Measurements from ENCODE around the gene RASGEF1C. TPM values are rescaled to one million over a fixed set of nuclear protein-coding genes. Genes with fewer than 3 reads are reported as not detected.

The RASGEF1C gene
- total RNA-seq, 5 donors from 2014 or later (not counting 1 experiment from before 2014, with no cell fraction given) = not detected

GRCh38 chr5:180155365-180155926 lies 53.6 kb downstream of the RASGEF1C start:
- 81% methylated on average over 13 of the region's 17 CpGs for WGBS (ENCODE audit: insufficient coverage)
- ATAC-seq (replicated peaks in 1 of 4) = no peak
- no peaks in the 10 kb centered on the region for H3K36me3 ChIP-seq (ENCODE audit: control insufficient read depth in 2 of 2, extremely low read depth in 1 of 2, insufficient read depth in 1 of 2, low read length in 1 of 2)
- H3K36me3 Mint-ChIP-seq = no peaks in the 10 kb centered on the region
- POLR2A ChIA-PET = no interaction called here
- no peaks in the 10 kb centered on the region for H3K4me1 ChIP-seq (ENCODE audit: control insufficient read depth in 1 of 2, extremely low read depth in 1 of 2, insufficient read depth in 2 of 2, low read length in 2 of 2)
- DNase-seq = peak in 1 of 35 experiments; percentile 3
- no peak overlapping the region for H3K4me3 Mint-ChIP-seq
- no peaks in the 10 kb centered on the region for H3K9me3 ChIP-seq
- CTCF ChIA-PET = no interaction called here
- peaks cover 0 to 4% (median 4%) of the 10 kb centered on the region in 3 donors for H3K9me3 Mint-ChIP-seq
- H3K27me3 ChIP-seq (replicated peaks in 1 of 2; ENCODE audit: control insufficient read depth in 2 of 2, extremely low read depth in 1 of 2, insufficient read depth in 2 of 2, low read length in 1 of 2) = peaks cover 0 to 14% of the 10 kb centered on the region in 2 experiments
- no peak overlapping the region for H3K4me3 ChIP-seq (ENCODE audit: control insufficient read depth in 1 of 2, extremely low read depth in 1 of 2, low read length in 1 of 2)
- H3K27ac ChIP-seq (ENCODE audit: low read length) = no peak overlapping the region
- no peak overlapping the region for H3K27ac Mint-ChIP-seq
- H3K4me1 Mint-ChIP-seq = peaks cover 0 to under 1% (median 0%) of the 10 kb centered on the region in 3 donors
- peaks cover 10 to 32% of the 10 kb centered on the region in 2 donors for H3K27me3 Mint-ChIP-seq

- no peaks in the 10 kb centered on the region for H3K36me3 Mint-ChIP-seq
- WGBS (ENCODE audit: insufficient coverage) = 95% methylated on average over 5 of the region's 5 CpGs
- H3K27me3 Mint-ChIP-seq = peaks cover 12 to 32% of the 10 kb centered on the region in 2 donors
- H3K27ac ChIP-seq (ENCODE audit: low read length) = no peak overlapping the region
- H3K4me3 ChIP-seq (ENCODE audit: control insufficient read depth in 1 of 2, extremely low read depth in 1 of 2, low read length in 1 of 2) = no peak overlapping the region
- DNase-seq (peak in 1 of 35 experiments; percentile 6), ATAC-seq (replicated peaks in 1 of 4) (no peak)
- CTCF ChIA-PET = no interaction called here
- H3K9me3 ChIP-seq = no peaks in the 10 kb centered on the region
- H3K4me1 ChIP-seq (ENCODE audit: control insufficient read depth in 1 of 2, extremely low read depth in 1 of 2, insufficient read depth in 2 of 2, low read length in 2 of 2) = no peaks in the 10 kb centered on the region
- H3K4me3 Mint-ChIP-seq = no peak overlapping the region
- no peak overlapping the region for H3K27ac Mint-ChIP-seq
- no peaks in the 10 kb centered on the region for H3K36me3 ChIP-seq (ENCODE audit: control insufficient read depth in 2 of 2, extremely low read depth in 1 of 2, insufficient read depth in 1 of 2, low read length in 1 of 2)
- H3K4me1 Mint-ChIP-seq = no peaks in the 10 kb centered on the region
- H3K27me3 ChIP-seq (replicated peaks in 1 of 2; ENCODE audit: control insufficient read depth in 2 of 2, extremely low read depth in 1 of 2, insufficient read depth in 2 of 2, low read length in 1 of 2) = peaks cover 0 to 9% of the 10 kb centered on the region in 2 experiments
- POLR2A ChIA-PET = no interaction called here
- H3K9me3 Mint-ChIP-seq = peaks cover 4 to 8% (median 4%) of the 10 kb centered on the region in 3 donors
Measured at GRCh38 chr5:180154821-180155364, 54.1 kb downstream of the RASGEF1C start.

- ChIA-PET POLR2A (no interaction called here), CTCF (no interaction called here)
- H3K27me3 Mint-ChIP-seq = peaks cover 15 to 31% of the 10 kb centered on the region in 2 donors
- no peak overlapping the region for H3K4me3 Mint-ChIP-seq
- DNase-seq = peak in 1 of 35 experiments; percentile 8
- H3K36me3 ChIP-seq (ENCODE audit: control insufficient read depth in 2 of 2, extremely low read depth in 1 of 2, insufficient read depth in 1 of 2, low read length in 1 of 2) = no peaks in the 10 kb centered on the region
- H3K4me1 ChIP-seq (ENCODE audit: control insufficient read depth in 1 of 2, extremely low read depth in 1 of 2, insufficient read depth in 2 of 2, low read length in 2 of 2) = no peaks in the 10 kb centered on the region
- ATAC-seq (replicated peaks in 1 of 4) = no peak
- H3K4me1 Mint-ChIP-seq = no peaks in the 10 kb centered on the region
- no peaks in the 10 kb centered on the region for H3K9me3 ChIP-seq
- peaks cover 0 to 11% of the 10 kb centered on the region in 2 experiments for H3K27me3 ChIP-seq (replicated peaks in 1 of 2; ENCODE audit: control insufficient read depth in 2 of 2, extremely low read depth in 1 of 2, insufficient read depth in 2 of 2, low read length in 1 of 2)
- H3K4me3 ChIP-seq (ENCODE audit: control insufficient read depth in 1 of 2, extremely low read depth in 1 of 2, low read length in 1 of 2) = no peak overlapping the region
- 79% methylated on average over 5 of the region's 6 CpGs for whole genome bisulfite sequencing (ENCODE audit: insufficient coverage)
- no peak overlapping the region for H3K27ac ChIP-seq (ENCODE audit: low read length)
- no peaks in the 10 kb centered on the region for H3K36me3 Mint-ChIP-seq
- peaks cover 4 to 13% (median 7%) of the 10 kb centered on the region in 3 donors for H3K9me3 Mint-ChIP-seq
- H3K27ac Mint-ChIP-seq = no peak overlapping the region
Measured at GRCh38 chr5:180153991-180154390, 55.0 kb downstream of the RASGEF1C start.

GRCh38 chr5:180153099-180153498 lies 55.9 kb downstream of the RASGEF1C start:
- H3K27ac Mint-ChIP-seq = no peak overlapping the region
- no peaks in the 10 kb centered on the region for H3K4me1 Mint-ChIP-seq
- no peaks in the 10 kb centered on the region for H3K4me1 ChIP-seq (ENCODE audit: control insufficient read depth in 1 of 2, extremely low read depth in 1 of 2, insufficient read depth in 2 of 2, low read length in 2 of 2)
- POLR2A ChIA-PET = no interaction called here
- peaks cover 0 to 11% of the 10 kb centered on the region in 2 experiments for H3K27me3 ChIP-seq (replicated peaks in 1 of 2; ENCODE audit: control insufficient read depth in 2 of 2, extremely low read depth in 1 of 2, insufficient read depth in 2 of 2, low read length in 1 of 2)
- no CpG with 5 or more reads among the region's 1 CpG for WGBS (ENCODE audit: insufficient coverage)
- no peaks in the 10 kb centered on the region for H3K36me3 ChIP-seq (ENCODE audit: control insufficient read depth in 2 of 2, extremely low read depth in 1 of 2, insufficient read depth in 1 of 2, low read length in 1 of 2)
- H3K9me3 ChIP-seq = peaks cover 2% of the 10 kb centered on the region
- DNase-seq (no peak), ATAC-seq (replicated peaks in 1 of 4) (no peak)
- H3K27me3 Mint-ChIP-seq = peaks cover 15 to 28% of the 10 kb centered on the region in 2 donors
- H3K4me3 ChIP-seq (ENCODE audit: control insufficient read depth in 1 of 2, extremely low read depth in 1 of 2, low read length in 1 of 2) = no peak overlapping the region
- no peak overlapping the region for H3K4me3 Mint-ChIP-seq
- peaks cover 4 to 16% (median 13%) of the 10 kb centered on the region in 3 donors for H3K9me3 Mint-ChIP-seq
- CTCF ChIA-PET = no interaction called here
- no peak overlapping the region for H3K27ac ChIP-seq (ENCODE audit: low read length)
- H3K36me3 Mint-ChIP-seq = no peaks in the 10 kb centered on the region

- WGBS (ENCODE audit: insufficient coverage) = 46% methylated on average over 12 of the region's 16 CpGs
- H3K36me3 ChIP-seq (ENCODE audit: control insufficient read depth in 2 of 2, extremely low read depth in 1 of 2, insufficient read depth in 1 of 2, low read length in 1 of 2) = no peaks in the 10 kb centered on the region
- POLR2A ChIA-PET = no interaction called here
Measured at GRCh38 chr5:180143656-180144364, 65.2 kb downstream of the RASGEF1C start.

GRCh38 chr5:180142824-180143610 lies 66.0 kb downstream of the RASGEF1C start:
- peak in 1 of 35 experiments; percentile 4 for DNase-seq
- no peak for ATAC-seq (replicated peaks in 1 of 4)
- ChIA-PET POLR2A (no interaction called here), CTCF (no interaction called here)
- no peaks in the 10 kb centered on the region for H3K36me3 ChIP-seq (ENCODE audit: control insufficient read depth in 2 of 2, extremely low read depth in 1 of 2, insufficient read depth in 1 of 2, low read length in 1 of 2)
- H3K4me3 ChIP-seq (ENCODE audit: control insufficient read depth in 1 of 2, extremely low read depth in 1 of 2, low read length in 1 of 2) = no peak overlapping the region
- Mint-ChIP-seq H3K9me3 (peaks cover 6 to 17% (median 8%) of the 10 kb centered on the region in 3 donors), H3K27ac (no peak overlapping the region), H3K27me3 (peaks cover 27% of the 10 kb centered on the region in 2 donors), H3K4me3 (no peak overlapping the region), H3K4me1 (no peaks in the 10 kb centered on the region), H3K36me3 (no peaks in the 10 kb centered on the region)
- no peak overlapping the region for H3K27ac ChIP-seq (ENCODE audit: low read length)
- peaks cover 0 to 35% of the 10 kb centered on the region in 2 experiments for H3K27me3 ChIP-seq (replicated peaks in 1 of 2; ENCODE audit: control insufficient read depth in 2 of 2, extremely low read depth in 1 of 2, insufficient read depth in 2 of 2, low read length in 1 of 2)
- H3K9me3 ChIP-seq = no peaks in the 10 kb centered on the region
- H3K4me1 ChIP-seq (ENCODE audit: control insufficient read depth in 1 of 2, extremely low read depth in 1 of 2, insufficient read depth in 2 of 2, low read length in 2 of 2) = no peaks in the 10 kb centered on the region
- WGBS (ENCODE audit: insufficient coverage) = 70% methylated on average over 11 of the region's 13 CpGs

More at GRCh38 chr5:180143656-180144364, 65.2 kb downstream of the RASGEF1C start:
- H3K9me3 ChIP-seq = peaks cover 2% of the 10 kb centered on the region
- CTCF ChIA-PET = no interaction called here
- peaks cover 20 to 24% of the 10 kb centered on the region in 2 donors for H3K27me3 Mint-ChIP-seq
- DNase-seq (peak in 2 of 35 experiments; percentile 7 to 20), ATAC-seq (replicated peaks in 1 of 4) (no peak)
- no peaks in the 10 kb centered on the region for H3K36me3 Mint-ChIP-seq
- no peaks in the 10 kb centered on the region for H3K4me1 Mint-ChIP-seq
- H3K27me3 ChIP-seq (replicated peaks in 1 of 2; ENCODE audit: control insufficient read depth in 2 of 2, extremely low read depth in 1 of 2, insufficient read depth in 2 of 2, low read length in 1 of 2) = peaks cover 0 to 30% of the 10 kb centered on the region in 2 experiments
- no peak overlapping the region for H3K27ac ChIP-seq (ENCODE audit: low read length)
- H3K27ac Mint-ChIP-seq = no peak overlapping the region
- peaks cover 6 to 21% (median 14%) of the 10 kb centered on the region in 3 donors for H3K9me3 Mint-ChIP-seq
- no peaks in the 10 kb centered on the region for H3K4me1 ChIP-seq (ENCODE audit: control insufficient read depth in 1 of 2, extremely low read depth in 1 of 2, insufficient read depth in 2 of 2, low read length in 2 of 2)
- no peak overlapping the region for H3K4me3 ChIP-seq (ENCODE audit: control insufficient read depth in 1 of 2, extremely low read depth in 1 of 2, low read length in 1 of 2)
- H3K4me3 Mint-ChIP-seq = no peak overlapping the region
